CD4-positive, alpha-beta T cell treated with Interleukin-6 for 4 hours (primary cell): ENCODE measurements around the gene RPAP3.

ENCODE experiments used
- DNase-seq: peaks from one replicate; pipeline ENCODE4 v3.0.0-alpha.2; 2020; ENCODE audit warnings: mixed read lengths

The RPAP3 gene

GRCh38 chr12:47741340-47741703 lies 35.5 kb upstream of the RPAP3 start:
- peak; percentile 83 for DNase-seq

- no peak for DNase-seq
These were observed 34.9 kb upstream of the RPAP3 start for GRCh38 chr12:47740606-47741339.

GRCh38 chr12:47739979-47740378 lies 34.1 kb upstream of the RPAP3 start:
- DNase-seq: no peak

GRCh38 chr12:47739297-47739696 lies 33.5 kb upstream of the RPAP3 start:
- no peak for DNase-seq

- no peak for DNase-seq
These were observed 32.2 kb upstream of the RPAP3 start for GRCh38 chr12:47737936-47738594.

GRCh38 chr12:47736877-47737676 lies 31.2 kb upstream of the RPAP3 start:
- DNase-seq: no peak

- DNase-seq: no peak
These were observed 30.4 kb upstream of the RPAP3 start for GRCh38 chr12:47736216-47736615.

GRCh38 chr12:47735649-47736048 lies 29.8 kb upstream of the RPAP3 start:
- DNase-seq: no peak

GRCh38 chr12:47734725-47735480 lies 29.1 kb upstream of the RPAP3 start:
- DNase-seq: no peak

GRCh38 chr12:47733142-47733541 lies 27.3 kb upstream of the RPAP3 start:
- DNase-seq: no peak

GRCh38 chr12:47732504-47732903 lies 26.7 kb upstream of the RPAP3 start:
- no peak for DNase-seq

GRCh38 chr12:47731723-47732122 lies 25.9 kb upstream of the RPAP3 start:
- DNase-seq: no peak

GRCh38 chr12:47730341-47730744 lies 24.5 kb upstream of the RPAP3 start:
- DNase-seq: no peak

GRCh38 chr12:47729233-47729632 lies 23.4 kb upstream of the RPAP3 start:
- no peak for DNase-seq

GRCh38 chr12:47725893-47726292 lies 20.1 kb upstream of the RPAP3 start:
- no peak for DNase-seq

- DNase-seq: no peak
These were observed 19.4 kb upstream of the RPAP3 start, which contains the start of gene ENDOU for GRCh38 chr12:47725091-47725772. TSS of gene ENDOU (minus strand) at chr12:47725490. CDS start at chr12:47725413, 77 bp downstream.

- no peak for DNase-seq
These were observed 17.3 kb upstream of the RPAP3 start for GRCh38 chr12:47722941-47723631.

- no peak for DNase-seq
These were observed 16.5 kb upstream of the RPAP3 start for GRCh38 chr12:47722136-47722834.

GRCh38 chr12:47721431-47721973 lies 15.7 kb upstream of the RPAP3 start:
- DNase-seq: peak; percentile 19

GRCh38 chr12:47718531-47718930 lies 12.7 kb upstream of the RPAP3 start:
- DNase-seq: no peak
